Measurements from ENCODE around the gene CACNG4.
"Not testable (repeated sequence)": the region's sequence is repeated elsewhere in the genome, so short reads cannot be mapped to it uniquely, and the experiment has no call there.

CACNG4 gene

DNA sequence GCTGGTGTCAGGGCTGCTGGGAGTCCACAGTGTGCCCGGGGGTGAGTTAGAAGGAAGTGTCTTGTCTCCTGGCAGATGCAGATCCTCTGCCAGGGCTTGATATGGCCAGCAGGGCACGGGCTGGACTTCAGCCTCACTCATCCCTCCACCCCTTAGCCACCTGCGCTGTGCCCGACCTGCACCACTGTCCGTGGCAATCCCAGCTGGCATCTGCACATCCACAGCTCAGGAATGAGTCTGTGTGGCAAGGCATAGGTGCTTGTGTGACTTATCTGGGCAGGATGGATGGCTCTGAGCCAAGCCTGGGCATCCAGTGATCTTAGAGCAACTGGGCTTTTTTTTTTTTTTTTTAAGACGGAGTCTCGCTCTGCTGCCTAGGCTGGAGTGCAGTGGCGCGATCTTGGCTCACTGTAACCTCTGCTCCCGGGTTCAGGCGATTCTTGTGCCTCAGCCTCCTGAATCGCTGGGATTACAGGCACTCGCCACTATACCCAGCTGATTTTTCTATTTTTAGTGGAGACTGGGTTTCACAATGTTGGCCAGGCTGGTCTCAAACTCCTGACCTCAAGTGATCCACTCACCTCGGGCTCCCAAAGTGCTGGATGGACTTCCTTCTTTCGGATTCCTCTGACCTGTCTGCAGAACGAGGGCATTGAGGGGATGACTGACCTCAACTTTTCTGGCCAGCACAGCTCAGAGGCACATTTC, 57.4 kb downstream of the CACNG4 start:
- no peak for DNase-seq

DNA sequence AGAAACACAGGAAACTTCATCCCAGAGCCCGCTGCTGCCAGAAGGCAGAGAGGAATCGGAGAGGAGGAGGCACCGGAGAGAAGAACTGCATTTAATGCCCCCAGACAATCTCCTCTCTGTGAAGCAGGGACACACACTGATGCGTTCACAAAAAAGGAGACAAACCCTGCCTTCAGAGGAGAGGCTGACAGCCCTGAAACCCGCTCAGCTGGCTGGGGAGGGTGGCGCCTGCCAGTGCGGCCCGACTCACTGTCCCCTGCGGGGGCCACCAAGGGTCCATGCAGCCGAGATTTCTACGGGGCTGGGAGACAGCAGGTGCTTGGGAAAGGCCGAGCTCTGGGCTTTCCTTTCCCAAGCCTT, 57.9 kb downstream of the CACNG4 start:
- no peak for DNase-seq

GRCh38 chr17:67024736-67025135, 60.2 kb downstream of the CACNG4 start:
- no peak for DNase-seq

- DNase-seq: no peak
These were observed 60.8 kb downstream of the CACNG4 start for GRCh38 chr17:67025216-67025792.

DNA sequence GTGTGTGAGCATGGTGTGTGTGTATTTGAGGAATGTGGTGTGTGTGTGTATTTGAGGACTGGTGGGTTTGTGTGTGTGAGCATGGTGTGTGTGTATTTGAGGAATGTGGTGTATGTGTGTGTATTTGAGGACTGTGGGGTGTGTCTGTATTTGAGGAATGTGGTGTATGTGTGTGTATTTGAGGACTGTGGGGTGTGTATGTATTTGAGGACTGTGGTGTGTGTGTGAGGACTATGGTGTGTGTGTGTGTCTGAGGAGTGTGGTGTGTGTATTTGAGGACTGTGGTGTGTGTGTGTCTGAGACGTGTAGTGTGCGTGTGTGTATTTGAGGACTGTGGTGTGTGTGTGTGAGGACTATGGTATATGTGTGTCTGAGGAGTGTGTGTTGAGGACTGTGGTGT, 61.8 kb downstream of the CACNG4 start:
- DNase-seq: no peak

DNA sequence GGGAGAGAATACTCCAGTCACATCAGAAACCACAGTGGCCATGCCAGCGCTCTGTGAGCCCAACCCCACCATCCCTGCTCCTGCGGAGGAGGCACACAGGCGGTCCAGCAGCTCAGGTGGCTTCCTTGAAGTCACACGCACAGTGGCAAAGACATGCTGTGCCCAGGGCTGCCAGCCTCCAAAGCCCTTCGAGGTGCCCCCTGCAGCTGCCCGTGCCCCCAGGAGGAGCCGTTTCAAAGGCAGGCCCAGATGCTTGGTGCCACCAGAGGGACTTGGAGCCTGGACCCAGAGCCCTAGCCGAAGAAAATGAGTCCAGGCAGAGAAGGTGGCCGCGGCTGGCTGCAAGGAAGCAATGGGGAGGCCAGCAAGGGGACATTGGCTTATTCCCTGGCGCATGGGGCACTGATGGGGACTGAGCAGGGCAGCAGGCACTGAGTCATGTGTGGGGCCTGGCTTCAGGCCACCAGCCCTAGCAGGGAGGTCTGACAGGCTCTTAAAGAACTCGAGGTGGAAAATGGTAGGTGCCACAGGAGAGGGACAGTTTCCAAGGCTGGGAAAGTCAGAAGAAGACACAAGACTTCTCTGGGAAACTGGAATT, 62.6 kb downstream of the CACNG4 start:
- no peak for DNase-seq

GRCh38 chr17:67030641-67031040, 66.1 kb downstream of the CACNG4 start:
- no peak for DNase-seq

GRCh38 chr17:67032382-67032781, 67.9 kb downstream of the CACNG4 start:
- no peak for DNase-seq

DNA sequence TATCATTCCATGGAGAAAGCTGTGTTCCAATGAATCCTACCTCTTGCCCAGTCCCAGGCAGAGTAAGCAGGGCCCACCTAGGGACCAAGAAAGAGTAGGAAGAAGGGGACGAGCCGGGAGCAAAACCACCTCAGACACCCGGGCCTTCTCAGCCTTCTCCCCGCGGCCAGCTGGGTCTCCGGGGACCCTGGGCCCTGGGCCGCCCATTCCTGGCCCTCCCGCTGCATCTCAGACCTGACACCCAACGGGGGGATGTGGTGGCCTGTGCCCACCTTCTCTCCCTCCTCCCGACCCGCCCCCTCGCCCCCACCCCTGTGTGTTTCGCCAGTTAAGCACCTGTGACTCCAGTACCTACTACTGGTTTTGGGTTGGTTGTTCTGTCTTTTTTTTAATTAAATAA, 68.5 kb downstream of the CACNG4 start:
- no peak for DNase-seq

DNA sequence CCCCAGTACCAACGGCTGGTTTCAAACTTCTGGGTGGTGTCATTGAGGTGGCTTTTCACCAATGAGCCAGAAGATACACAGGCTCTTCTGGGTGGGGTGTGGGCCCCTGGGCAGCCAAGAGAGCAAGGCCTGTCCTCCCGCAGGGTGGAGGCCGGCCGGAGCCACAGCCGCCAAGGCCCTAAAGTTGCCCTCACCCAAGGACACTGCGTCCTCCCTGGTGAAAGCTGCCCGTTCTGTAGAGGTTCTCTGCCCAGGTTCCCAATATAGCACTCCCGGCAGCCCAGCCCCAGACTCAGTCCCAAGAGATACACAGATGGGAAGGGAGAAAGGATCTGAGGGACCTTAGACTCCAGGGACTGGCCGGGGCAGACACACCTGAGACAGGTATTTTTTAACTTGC, 69.1 kb downstream of the CACNG4 start:
- DNase-seq: no peak

- no peak for DNase-seq
These were observed 70.9 kb downstream of the CACNG4 start for GRCh38 chr17:67035131-67036083.

GRCh38 chr17:67038861-67039365, 74.4 kb downstream of the CACNG4 start:
- DNase-seq: no peak

DNA sequence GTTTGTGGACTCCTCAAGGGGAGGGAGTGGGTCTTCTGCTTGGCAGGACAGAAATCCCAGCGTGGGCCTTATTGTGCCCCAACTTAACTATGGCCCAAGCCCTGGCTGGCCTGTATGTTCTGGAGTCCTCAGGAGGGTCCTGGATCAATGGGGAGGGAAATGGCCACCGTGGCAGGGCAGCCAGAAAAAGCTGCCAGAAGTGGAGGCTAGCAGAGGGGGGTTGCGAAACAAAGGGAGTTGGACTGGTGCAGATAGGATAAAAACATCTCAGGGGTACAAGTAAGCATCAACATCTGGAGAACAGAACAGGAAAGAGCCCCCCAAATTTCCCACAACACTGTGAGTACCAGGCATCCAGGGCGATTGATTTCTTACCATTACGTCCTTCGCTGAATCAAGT, 76.1 kb downstream of the CACNG4 start:
- no peak for DNase-seq

GRCh38 chr17:67041119-67041518, 76.6 kb downstream of the CACNG4 start:
- not testable (repeated sequence) for DNase-seq

GRCh38 chr17:67041531-67041930, 77.0 kb downstream of the CACNG4 start:
- DNase-seq: no peak

- no peak for DNase-seq
These were observed 77.7 kb downstream of the CACNG4 start for GRCh38 chr17:67041941-67042899.

DNA sequence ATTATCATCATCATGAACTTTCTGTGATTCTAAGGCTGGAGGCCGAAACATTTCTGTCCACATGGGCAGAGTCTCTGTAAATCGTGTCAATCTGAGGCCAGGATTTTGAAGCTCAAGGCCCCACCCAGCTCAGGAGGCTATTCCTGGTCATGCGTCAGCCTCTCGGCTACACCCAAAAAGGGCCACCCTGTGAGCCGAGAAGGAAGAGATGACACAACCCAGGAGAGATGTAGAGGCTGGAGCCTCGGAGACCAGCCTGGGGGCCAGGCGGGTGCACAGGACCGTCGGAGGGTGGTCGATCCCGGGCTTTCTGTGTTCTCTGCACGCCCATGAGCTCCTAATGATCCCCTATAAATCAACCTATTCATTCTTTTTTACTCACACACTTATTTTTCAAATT, 78.8 kb downstream of the CACNG4 start:
- DNase-seq: no peak

GRCh38 chr17:67044016-67044772, 79.7 kb downstream of the CACNG4 start, which contains the start of gene CACNG1:
Gene CACNG1, plus strand, starts transcription at chr17:67044554. Its CDS starts 107 bp downstream, at chr17:67044661.
- DNase-seq: no peak

DNA sequence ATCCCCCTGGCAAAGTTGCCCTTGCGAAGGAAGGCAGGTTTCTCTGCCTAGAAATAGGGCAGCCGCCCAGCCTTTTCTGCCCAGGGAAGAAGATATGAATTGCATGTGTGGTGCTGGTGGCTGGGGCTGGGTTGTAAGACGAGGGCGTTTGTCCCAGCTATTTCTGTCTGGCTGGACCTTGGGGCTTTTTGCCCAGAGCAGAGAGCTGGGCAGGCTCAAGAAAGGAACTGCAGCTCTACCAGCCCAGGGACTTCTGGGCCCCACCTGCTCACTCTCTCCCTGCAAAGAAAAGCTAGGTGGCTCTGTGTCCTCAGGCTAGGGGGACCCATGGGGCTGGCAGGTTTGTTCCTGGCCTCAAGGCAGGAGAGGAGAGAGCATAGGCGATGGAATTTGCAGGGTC, 80.4 kb downstream of the CACNG4 start:
- no peak for DNase-seq

DNA sequence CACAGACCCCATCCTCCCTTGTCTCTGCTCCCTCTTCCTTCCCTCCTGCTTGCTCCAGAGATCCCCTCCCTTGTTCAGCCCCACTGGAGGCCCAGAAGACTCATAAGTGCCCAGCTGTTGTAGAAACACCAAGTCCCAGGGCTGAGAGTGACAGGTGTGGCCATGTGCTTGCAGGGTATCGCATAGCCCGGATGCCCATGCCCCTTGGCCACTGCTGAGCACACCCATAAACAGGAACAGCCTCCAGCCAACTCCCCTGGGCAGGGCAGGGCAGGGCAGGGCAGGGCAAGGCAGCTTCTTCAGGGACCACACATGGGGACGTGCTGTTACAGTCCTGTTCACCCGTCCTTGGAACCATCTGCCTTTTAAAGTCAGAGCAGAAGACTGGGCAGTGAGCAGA, 81.9 kb downstream of the CACNG4 start:
- no peak for DNase-seq

DNA sequence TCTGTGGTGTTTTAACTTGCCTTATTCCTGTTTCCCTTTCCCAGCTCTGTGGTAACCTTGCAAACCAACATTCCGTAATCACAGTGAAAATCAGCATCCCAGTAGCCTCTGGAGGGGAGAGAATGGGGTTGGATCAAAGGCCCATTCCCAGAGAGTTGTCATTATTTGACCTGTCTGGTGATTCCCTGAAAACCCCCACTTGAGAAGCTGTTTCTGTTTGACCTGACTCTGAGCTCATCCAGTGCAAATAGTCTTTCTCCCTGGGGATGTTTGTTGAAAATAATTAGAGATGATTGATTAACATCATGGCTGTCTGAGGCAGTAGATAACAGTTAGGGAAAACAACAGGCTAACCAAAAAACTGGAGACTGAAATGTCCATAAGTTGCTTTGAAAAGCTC, 82.9 kb downstream of the CACNG4 start:
- DNase-seq: no peak

All from CD4-positive, alpha-beta T cell treated with Interleukin-4 for 4 hours (primary cell).